Left cardiac atrium (tissue), 4 donors: ENCODE results near the gene JADE2. TPM values are rescaled to one million over a fixed set of nuclear protein-coding genes. Genes with fewer than 3 reads are reported as not detected.
A peak's percentile ranks its signal among the peaks of the same experiment; 100 is the strongest.

Experiments
- ATAC-seq, 2 donors: fragments of 200-7000 bp; cut with Tn5 transposase; one replicate each; pipeline ENCODE4 v1.9.1; 2020; ENCODE audit warnings: mild to moderate bottlenecking in 2 of 2, moderate library complexity in 2 of 2
- DNase-seq: peaks from one replicate; pipeline ENCODE4 v3.0.0-alpha.2; 2020
- intact Hi-C, 2 donors: fragments of 100-400 bp; cut with DNase I; formaldehyde crosslinking; loops; one replicate each; pipeline versions ENCODE4 v1.14.1 to v1.15.1; 2022 to 2023
- total RNA-seq, 2 donors: library from RNA; stranded (reverse); fragmentation: NEBNext Ultra II Directional; extraction: Animal tissue kit (Norgen Biotek cat#: 25700); gene quantifications; one replicate each; pipeline ENCODE4 v1.2.1, GENCODE V29; 2021
- donor health status: DM: no; HTN: yes; CAD: no.
- donor health status: DM: no; HTN: yes; CAD: no; lungs with severe emphysema.
- donor health status: DM: yes; HTN: yes; CAD: no.
- donor health status: Dilated cardiomyopathy.

The JADE2 gene
- total RNA-seq, 2 donors from 2014 or later = 34.7 to 49.0 TPM

DNA sequence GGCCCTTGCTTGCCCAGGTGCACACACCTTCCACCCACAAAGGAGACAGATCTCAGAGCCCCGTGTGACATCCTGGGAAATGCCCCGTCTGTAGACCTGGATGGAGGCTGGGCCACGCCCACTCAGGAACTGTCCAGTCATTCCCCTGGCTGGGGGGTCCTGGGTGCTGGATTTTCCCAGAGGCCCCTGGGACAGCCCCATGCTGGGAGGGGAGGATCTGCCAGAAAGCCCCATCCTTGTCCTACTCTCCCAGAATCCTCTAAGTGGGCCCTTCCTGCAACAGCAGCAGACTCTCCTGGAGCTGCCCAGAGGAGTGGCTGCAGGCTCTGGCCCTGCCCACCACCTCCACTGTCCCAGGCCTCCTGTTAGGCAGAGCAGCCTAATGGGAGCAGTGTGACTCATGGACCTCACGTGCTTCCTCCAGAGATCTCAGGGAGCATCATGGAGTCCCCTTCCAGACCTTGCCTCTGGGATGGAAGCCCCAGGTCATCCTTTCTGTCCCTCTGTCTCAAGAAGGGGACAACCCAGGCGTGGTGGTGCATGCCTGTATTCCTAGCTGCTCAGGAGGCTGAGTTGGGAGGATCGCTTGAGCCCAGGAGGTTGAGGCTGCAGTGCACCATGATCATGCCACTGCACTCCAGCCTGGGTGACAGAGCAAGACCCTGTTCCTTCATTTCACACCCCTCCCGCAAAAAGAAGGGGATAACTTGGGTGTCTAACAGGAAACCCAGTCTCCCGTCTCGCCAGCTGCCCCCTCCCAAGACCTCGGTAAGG is 51.7 kb downstream of the JADE2 start:
- intact Hi-C loops = loop anchor here (5.0 to 10.0 kb wide), 3 partner anchors 50 to 270 kb away; partner anchors contain the start of gene JADE2 (in 1 of the 2)
- ATAC-seq = peak in 1 of 2 donors; percentile 57
- no peak for DNase-seq

DNA sequence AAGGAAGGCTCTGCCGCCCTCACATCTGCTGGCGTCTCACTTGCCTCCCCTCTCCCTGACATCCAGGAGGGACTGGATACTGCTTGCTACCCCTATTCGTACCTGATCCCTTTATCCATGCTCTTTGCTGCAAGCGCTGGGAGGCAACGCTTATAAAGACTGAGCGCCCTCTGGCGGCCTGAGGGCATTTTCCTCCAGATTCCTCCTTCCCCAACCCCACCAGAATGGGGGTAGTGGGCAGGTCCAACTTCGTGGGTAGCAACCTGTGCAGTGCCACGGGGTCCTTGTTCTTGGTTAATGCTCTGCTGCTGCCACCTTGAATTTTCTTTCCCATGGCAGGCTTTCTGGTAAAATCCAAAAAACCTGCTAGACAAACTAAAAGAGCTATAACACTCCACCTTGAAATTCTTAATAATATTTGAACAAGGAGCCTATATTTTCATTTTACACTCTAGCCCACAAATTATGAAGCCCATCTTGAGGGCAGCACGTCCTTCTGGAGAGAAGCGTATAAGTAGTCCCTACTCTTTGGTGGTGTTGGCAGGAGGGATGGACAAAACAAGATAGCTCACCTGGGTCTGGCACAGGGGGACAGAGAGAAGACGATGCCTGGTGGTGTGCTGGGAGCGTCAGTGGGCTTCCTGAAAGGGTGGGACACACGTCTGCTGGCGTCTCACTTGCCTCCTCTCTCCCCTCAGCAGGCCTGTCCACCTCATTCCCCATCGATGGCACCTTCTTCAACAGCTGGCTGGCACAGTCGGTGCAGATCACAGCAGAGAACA is 52.5 kb downstream of the JADE2 start:
- DNase-seq = peak; percentile 85
- intact Hi-C loops = loop anchor here (2.0 to 10.0 kb wide), 4 partner anchors 51 to 271 kb away; partner anchors contain the start of gene JADE2 (in 1 of the 2)
- ATAC-seq = peak; percentile 25 to 66

DNA sequence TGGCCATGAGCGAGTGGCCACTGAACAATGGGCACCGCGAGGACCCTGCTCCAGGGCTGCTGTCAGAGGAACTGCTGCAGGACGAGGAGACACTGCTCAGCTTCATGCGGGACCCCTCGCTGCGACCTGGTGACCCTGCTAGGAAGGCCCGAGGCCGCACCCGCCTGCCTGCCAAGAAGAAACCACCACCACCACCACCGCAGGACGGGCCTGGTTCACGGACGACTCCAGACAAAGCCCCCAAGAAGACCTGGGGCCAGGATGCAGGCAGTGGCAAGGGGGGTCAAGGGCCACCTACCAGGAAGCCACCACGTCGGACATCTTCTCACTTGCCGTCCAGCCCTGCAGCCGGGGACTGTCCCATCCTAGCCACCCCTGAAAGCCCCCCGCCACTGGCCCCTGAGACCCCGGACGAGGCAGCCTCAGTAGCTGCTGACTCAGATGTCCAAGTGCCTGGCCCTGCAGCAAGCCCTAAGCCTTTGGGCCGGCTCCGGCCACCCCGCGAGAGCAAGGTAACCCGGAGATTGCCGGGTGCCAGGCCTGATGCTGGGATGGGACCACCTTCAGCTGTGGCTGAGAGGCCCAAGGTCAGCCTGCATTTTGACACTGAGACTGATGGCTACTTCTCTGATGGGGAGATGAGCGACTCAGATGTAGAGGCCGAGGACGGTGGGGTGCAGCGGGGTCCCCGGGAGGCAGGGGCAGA is 53.3 kb downstream of the JADE2 start:
- intact Hi-C loops = loop anchor here (2.0 to 10.0 kb wide), 4 partner anchors 51 to 271 kb away; partner anchors contain the start of gene JADE2 (in 1 of the 2)
- ATAC-seq (no peak), DNase-seq (no peak)

DNA sequence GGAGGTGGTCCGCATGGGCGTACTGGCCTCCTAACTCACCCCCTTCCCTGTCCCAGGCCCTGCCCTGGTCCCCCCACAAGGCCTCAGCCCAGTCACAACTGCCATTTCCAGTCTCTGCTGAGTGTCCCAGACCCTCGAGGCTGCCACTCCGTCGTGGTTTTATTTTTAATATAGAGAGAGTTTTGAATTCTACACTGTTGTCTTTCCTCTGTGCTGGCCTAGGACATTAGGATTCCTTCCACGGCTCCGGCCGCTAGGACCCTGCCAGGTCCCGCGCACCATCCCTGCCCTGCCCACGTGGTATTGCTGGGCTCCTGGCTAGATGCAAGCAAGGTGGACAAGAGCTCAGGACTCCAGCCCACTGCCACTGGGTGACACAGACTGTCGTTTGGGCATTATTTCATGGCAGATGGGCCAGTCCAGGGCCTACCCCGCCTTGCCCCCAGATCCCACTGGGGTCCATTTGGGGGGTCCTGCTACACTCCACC is 53.9 kb downstream of the JADE2 start:
- ATAC-seq (no peak), DNase-seq (no peak)
- intact Hi-C loops = loop anchor here (2.0 to 10.0 kb wide), 4 partner anchors 52 to 272 kb away; partner anchors contain the start of gene JADE2 (in 1 of the 2)

DNA sequence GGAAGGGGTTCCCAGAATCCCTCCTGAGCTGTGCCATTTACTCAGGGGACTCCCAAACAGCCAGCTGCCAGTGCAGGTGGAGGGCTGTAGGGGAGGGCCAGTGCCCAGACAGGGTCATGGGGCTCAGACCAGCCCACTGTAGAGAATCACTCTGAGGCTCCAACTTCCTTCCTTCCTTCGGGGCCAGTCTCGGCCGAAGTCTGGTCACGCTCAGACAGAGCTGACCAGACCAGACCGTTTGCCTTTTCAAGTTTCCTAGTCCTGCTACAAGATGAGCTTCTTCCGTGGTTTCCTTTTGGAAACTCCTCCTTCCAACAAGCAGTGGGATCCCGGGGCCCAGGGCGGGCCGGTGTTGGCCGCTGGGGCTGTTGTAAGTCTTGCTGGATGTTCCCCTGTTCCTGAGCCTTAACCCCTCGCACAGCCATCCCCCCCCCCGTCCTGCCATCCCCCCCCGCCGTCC is 54.6 kb downstream of the JADE2 start:
- ATAC-seq (no peak), DNase-seq (no peak)
- intact Hi-C loops = loop anchor here (10.0 kb wide), 1 partner anchor 395 kb away; no protein-coding TSS in a partner anchor

DNA sequence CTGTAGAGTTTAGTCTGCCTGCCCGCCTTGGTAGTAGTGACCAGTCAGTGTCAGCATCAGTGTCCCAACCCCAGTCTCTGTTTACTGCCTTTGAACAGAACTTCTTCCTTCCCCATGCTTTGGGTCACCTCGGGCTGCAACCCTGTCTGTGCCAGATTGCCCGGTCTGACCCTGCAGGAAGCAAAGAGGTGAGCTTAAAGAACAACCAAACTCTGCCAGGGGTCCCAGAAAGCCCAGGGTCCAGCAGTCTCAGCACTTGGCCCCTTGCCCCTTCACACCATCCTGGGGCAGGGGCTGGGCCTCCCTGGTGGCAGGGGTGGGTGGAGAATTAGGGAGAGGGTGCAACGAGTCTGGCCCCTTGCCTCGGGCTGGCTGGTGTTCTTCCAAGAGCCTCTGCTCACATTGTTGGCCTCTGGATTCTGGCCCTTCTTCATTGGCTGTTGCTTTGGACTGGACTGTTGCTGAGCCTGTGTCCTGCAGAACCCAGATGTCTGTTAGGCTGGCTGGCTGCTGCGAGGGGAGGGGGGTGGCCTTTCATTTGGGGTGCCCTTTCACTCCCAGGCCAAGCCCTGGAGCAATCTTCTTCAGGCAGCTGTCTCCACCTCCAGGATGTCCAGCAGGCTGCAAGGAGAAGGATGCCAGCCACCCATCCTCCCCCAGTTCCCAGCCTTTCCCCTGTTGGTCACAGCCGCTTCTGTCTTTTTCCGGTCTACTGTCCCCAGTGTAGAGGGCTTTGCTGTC is 55.9 kb downstream of the JADE2 start:
- intact Hi-C loops = loop anchor here (10.0 kb wide), 1 partner anchor 397 kb away; no protein-coding TSS in a partner anchor
- peak; percentile 6 to 77 for ATAC-seq
- no peak for DNase-seq

DNA sequence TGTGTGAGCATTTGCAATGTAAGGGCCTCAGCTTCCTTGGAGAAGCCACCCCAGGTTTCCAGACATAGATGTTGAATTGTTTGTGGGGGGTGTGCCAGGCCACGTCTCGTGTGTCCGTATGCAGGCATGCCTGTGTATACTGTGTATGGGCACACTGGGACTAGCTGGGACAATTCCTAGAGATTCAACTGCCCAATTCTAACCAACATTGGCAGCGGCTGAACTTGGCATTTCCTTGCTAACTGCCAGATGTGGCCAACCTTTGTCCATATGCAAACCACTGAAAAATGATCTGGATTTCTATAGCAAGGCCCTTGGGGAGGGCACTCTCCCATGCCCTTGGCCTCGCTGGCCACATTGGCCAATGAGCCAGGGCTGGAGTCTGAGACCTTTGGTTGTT is 56.8 kb downstream of the JADE2 start:
- intact Hi-C loops = loop anchor here (10.0 kb wide), 1 partner anchor 397 kb away; no protein-coding TSS in a partner anchor
- DNase-seq = no peak
- no peak for ATAC-seq

DNA sequence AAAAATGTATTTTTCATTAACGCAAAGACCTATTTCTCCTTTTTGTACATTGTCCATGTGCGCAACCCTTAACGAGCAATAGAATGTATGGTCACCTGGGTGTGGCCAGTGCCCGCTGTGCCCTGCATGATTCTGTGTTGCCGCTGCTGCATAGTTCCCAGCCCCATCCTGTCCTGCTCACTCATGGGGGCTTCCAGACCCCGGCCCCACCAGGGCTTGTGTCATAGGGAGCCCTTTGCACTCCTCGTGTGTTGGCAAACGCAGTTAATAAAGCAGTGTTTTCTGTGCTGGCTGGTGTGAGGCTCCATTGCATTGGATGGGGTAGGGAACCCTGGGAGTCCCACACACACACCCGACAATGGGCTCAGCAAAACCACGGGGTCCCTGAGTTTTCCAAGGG is 57.5 kb downstream of the JADE2 start:
- intact Hi-C loops = loop anchor here (10.0 kb wide), 1 partner anchor 398 kb away; no protein-coding TSS in a partner anchor
- no peak for ATAC-seq
- DNase-seq = no peak

DNA sequence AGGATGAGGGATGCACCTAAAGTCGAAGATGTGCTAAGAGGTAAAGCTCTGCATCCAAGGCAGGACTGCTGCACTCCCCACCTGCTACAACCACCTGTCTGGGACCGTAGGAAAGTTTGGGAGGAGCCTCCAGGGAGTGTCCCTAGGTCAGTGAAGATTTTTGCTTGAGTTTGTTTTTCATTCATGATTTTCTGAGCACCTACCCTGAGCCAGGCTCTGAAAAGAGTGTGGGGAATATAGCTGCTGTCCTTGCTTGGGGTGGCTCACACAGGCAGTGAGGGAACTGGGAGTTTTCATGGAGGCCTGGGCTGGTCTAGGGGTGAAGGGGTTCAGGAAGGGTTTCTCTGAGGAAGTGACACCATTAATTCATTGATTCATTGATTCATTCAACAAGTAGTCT is 58.3 kb downstream of the JADE2 start:
- DNase-seq (no peak), ATAC-seq (no peak)
- intact Hi-C loops = loop anchor here (10.0 kb wide), 1 partner anchor 399 kb away; no protein-coding TSS in a partner anchor

DNA sequence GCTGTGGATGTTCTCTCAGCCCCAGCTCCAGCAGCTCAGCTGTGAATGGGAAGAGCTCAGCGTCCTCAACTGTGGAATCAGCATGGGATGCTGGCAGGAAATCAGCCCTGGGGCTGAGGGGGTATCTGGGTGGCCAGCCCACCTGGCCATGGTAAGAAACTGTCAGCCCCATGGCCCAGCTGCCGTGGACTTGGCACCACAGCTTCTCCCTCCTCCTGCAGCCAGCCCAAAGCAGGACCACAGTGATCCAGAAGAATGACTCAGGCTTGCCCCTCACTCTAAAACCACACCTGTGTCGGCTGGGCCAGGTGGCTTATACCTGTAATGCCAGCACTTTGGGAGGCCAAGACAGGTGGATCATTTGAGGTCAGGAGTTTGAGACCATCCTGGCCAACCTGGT is 59.2 kb downstream of the JADE2 start:
- ATAC-seq (no peak), DNase-seq (no peak)
- intact Hi-C loops = loop anchor here (5.0 to 10.0 kb wide), 2 partner anchors 282 to 400 kb away; no protein-coding TSS in a partner anchor

DNA sequence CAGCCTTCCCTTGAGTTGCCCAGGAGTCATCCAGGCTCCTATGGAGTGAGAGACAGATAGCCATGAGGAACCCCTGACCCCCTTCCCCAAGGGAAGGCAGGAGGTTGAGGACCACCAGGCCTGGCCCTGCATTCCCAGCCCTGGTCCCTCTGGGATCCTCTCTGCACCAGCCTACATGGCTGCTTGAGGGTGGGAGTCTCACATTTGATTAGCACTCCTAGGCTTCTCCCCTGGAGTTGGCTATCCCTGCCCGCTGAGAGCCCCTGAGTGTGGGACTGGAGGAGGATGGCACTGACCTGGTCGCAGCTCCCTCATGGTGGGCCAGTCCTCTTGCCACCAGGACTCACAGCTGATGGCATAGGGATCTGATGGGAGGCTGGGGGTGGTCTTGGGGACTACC is 60.5 kb downstream of the JADE2 start:
- intact Hi-C loops = loop anchor here (5.0 to 10.0 kb wide), 2 partner anchors 284 to 401 kb away; no protein-coding TSS in a partner anchor
- ATAC-seq = no peak
- DNase-seq = no peak

DNA sequence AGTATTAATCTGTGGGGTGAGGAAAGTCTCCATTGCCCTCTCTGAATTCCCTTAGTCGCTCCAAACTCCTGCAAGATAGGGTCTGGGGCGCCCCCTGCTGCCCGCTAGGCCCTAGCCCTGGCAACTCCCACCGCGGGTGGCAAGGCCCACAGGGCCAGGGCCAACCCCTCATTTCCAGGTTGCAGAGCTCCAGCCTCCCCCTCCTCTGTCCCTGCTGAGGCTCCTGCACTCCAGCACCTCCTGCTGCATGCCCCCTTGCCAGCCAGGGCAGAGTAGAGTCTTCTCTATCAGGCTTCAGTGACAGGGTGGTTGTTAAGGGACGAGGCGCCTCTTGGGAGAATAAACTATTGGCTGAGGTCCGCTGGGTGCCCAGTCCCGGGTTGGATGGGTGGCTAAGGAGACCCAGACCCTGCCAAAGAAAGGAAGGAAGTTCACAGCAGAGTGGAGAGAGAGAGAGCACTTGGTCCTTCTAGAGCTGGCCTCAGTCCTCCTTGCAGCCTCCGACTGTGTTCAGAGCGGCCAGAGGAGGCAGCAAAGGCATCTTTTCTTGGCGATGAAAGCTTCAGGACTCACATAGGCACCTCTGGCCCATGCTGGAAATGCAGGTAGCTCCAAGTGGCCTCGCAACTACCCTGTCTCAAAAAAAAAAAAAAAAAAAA is 61.5 kb downstream of the JADE2 start:
- DNase-seq = peak; percentile 88
- intact Hi-C loops = loop anchor here (5.0 to 10.0 kb wide), 2 partner anchors 285 to 402 kb away; no protein-coding TSS in a partner anchor
- ATAC-seq = peak; percentile 92

DNA sequence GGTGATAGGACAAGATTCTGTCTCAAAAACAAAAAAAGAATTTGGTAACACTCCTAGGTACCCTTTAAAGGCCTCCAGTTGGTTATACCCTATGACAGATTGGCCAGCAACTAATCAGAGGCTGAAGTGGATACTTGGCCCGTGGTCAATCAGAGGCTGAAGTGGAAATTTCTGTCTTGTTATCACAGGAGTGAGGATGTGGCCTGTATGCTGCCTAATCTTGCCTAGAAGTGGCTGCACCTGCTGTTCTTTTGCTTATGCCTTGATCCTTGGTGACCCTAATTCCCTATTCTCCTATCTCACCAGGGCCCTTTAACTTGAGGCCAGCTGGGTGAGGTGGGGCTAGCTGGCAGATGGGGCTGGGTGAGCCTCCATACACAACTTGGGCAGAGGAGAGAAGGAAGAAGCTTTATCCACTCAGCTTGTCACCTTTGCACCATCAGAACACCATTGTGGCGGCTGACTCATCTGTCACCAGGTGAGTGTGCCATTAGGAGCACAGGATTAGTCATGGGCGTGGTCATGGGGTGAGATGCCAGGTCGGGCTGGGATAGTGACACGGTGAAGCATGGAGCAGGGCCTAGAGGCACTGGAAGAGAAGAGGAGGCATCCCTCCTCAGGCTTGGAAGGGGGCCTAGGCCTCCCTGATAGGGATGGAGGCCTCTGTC is 65.7 kb downstream of the JADE2 start:
- ATAC-seq (no peak), DNase-seq (no peak)
- intact Hi-C loops = no loop called here

DNA sequence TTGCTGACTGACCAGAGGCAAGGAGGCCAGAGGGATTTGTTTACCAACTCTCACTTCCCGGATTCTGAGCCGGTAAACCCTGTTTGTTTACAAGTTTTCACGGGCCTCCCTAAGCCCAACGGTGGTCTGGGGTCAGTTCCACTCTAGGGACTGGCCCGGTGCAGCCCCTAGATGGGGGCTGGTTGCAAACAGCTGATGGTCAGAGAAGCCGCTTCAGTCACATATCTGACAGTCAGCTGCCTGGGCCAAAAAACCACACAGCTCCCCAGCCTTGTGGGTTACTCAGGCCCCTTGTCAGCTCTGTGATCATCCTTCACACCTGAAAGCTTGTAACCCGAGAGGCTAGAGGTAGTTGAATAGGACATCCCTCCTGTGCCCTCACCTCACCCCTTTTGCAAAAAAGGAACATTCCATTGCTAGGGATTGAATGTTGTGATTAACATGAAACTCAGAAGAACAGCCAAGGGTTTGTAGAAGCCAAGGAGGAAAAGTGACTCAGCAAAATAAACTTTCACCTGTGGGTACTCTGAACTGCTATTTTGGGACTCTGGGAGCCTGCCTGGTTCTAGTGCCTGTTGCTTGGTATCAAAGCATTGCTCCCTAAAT is 66.8 kb downstream of the JADE2 start:
- DNase-seq = no peak
- intact Hi-C loops = no loop called here
- peak in 1 of 2 donors; percentile 33 for ATAC-seq

DNA sequence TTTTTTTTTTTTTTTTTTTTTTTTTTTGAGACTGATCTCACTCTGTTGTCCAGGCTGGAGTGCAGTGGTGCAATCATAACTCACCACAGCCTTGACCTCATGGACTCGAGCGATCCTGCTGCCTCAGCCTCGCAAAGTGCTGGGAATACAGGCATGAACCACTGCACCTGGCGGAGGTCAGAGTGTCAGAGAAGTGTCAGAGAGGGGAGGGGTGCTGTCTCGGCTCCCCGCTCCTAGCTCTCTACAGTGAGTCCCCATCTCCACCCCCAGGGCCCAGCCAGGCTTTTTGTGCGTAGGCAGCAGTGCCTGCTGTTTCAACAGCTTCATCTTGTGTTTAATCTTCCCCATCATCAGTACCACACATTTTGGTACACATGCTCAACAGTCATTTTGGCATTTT is 68.9 kb downstream of the JADE2 start:
- intact Hi-C loops = no loop called here
- no peak for ATAC-seq

DNA sequence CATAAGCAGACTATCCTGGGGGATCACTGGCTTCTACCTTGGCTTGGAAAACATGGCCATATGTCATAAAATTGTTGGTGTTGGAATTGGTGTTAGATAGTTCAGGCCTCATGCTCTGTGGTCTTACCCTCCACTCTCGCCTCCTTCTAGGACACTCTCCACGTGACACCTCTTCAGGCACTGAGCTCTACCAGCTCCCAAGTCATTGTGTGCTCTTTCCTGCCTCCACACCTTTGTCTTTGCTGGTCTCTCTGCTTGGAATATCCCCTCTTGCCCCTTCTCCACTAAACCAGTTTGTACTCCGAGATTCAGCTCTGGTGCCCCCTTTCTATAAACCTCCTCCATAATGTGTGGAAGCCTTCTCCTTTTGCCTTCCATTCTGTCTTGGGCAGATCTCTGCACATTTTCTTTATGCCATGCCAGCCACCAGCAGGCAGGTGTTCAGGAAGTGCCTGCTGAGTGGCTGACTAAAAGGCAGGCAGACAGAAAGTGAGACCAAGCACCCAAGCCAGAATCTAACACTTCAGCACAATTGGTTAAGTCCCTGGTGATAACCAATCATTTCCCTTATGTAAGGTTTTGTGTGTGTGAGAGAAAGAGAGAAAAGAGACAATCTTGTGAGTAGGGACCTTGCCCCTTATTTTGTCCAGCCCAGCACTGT is 69.5 kb downstream of the JADE2 start:
- intact Hi-C loops = no loop called here
- DNase-seq (no peak), ATAC-seq (peak in 1 of 2 donors; percentile 43)

More for the DNA sequence above, 68.9 kb downstream of the JADE2 start:
- DNase-seq = no peak
